Neural progenitor cell (in vitro differentiated cells): ENCODE data around the gene EPN2. TPM values are rescaled to one million over a fixed set of nuclear protein-coding genes. Genes with fewer than 3 reads are reported as not detected.

Experiments
- DNase-seq: peaks from one replicate; pipeline ENCODE4 v3.0.0-alpha.2; 2016; ENCODE audit warnings: low spot score
- H2AFZ ChIP-seq: fragments of 200-600 bp; sonication (generic); replicated peaks from 2 replicates; pipeline ENCODE4 v1.6.1; 2016; ENCODE audit warnings: antibody characterized with exemption
- H3F3A ChIP-seq: fragments of 200-600 bp; sonication (generic); 2 replicates; pipeline ENCODE4 v1.6.1; 2016; ENCODE audit warnings: antibody characterized with exemption, low read depth
- H3K27ac ChIP-seq: fragments of 200-600 bp; sonication (generic); 2 replicates; pipeline ENCODE4 v1.5.1; 2016; ENCODE audit warnings: mild to moderate bottlenecking
- H3K27me3 ChIP-seq: fragments of 200-600 bp; sonication (generic); 2 replicates; pipeline ENCODE4 v1.6.1; 2016; ENCODE audit warnings: mild to moderate bottlenecking, moderate library complexity
- H3K36me3 ChIP-seq: fragments of 200-600 bp; sonication (generic); 2 replicates; pipeline ENCODE4 v1.5.1; 2016
- H3K4me1 ChIP-seq: fragments of 200-600 bp; sonication (generic); 2 replicates; pipeline ENCODE4 v1.6.1; 2016; ENCODE audit warnings: mixed run types
- H3K4me2 ChIP-seq: fragments of 200-600 bp; sonication (generic); 2 replicates; pipeline ENCODE4 v1.6.1; 2016
- H3K4me3 ChIP-seq: fragments of 200-600 bp; sonication (generic); 2 replicates; pipeline ENCODE4 v1.5.1; 2016
- H3K79me2 ChIP-seq: fragments of 200-600 bp; sonication (generic); 2 replicates; pipeline ENCODE4 v1.6.1; 2016; ENCODE audit warnings: low read depth
- H3K9ac ChIP-seq: fragments of 200-600 bp; sonication (generic); 2 replicates; pipeline ENCODE4 v1.6.1; 2016
- H3K9me3 ChIP-seq: fragments of 200-600 bp; sonication (generic); 2 replicates; pipeline ENCODE4 v1.5.1; 2016; ENCODE audit warnings: low read depth
- H4K20me1 ChIP-seq: fragments of 200-600 bp; sonication (generic); 2 replicates; pipeline ENCODE4 v1.6.1; 2016; ENCODE audit warnings: low read depth
- H3K27ac Mint-ChIP-seq: 3 replicates; pipeline ENCODE4 v1.8.0; 2021; ENCODE audit warnings: mixed read lengths
- H3K27me3 Mint-ChIP-seq: 2 replicates; pipeline ENCODE4 v1.8.0; 2022; ENCODE audit warnings: low read depth, mild to moderate bottlenecking, inconsistent platforms, moderate library complexity, mixed read lengths; ENCODE audit not compliant: insufficient read depth
- H3K36me3 Mint-ChIP-seq: 3 replicates; pipeline ENCODE4 v1.8.0; 2021; ENCODE audit warnings: mixed read lengths
- H3K4me1 Mint-ChIP-seq: 3 replicates; pipeline ENCODE4 v1.8.0; 2021; ENCODE audit warnings: mixed read lengths
- H3K4me3 Mint-ChIP-seq: 3 replicates; pipeline ENCODE4 v1.8.0; 2021; ENCODE audit warnings: mild to moderate bottlenecking, moderate library complexity, mixed read lengths
- H3K9me3 Mint-ChIP-seq: 3 replicates; pipeline ENCODE4 v1.8.0; 2020; ENCODE audit warnings: mixed read lengths
- CTCF ChIP-seq: fragments of 200-600 bp; sonication (generic); IDR thresholded peaks from 2 replicates; pipeline ENCODE4 v1.5.1; 2017; ENCODE audit warnings: antibody characterized with exemption, mild to moderate bottlenecking
- EZH2 ChIP-seq: fragments of 200-600 bp; sonication (generic); IDR thresholded peaks from 2 replicates; pipeline ENCODE4 v1.6.1; 2017; ENCODE audit warnings: antibody characterized with exemption, mild to moderate bottlenecking, moderate library complexity
- EZH2phosphoT487 ChIP-seq: fragments of 200-600 bp; sonication (generic); IDR thresholded peaks from 2 replicates; pipeline ENCODE4 v1.6.1; 2017; ENCODE audit warnings: antibody characterized with exemption
- total RNA-seq: library from RNA; depleted of rRNA; stranded (reverse); fragments of >200 nt; gene quantifications from 2 replicates; pipeline ENCODE4 v1.2.3, GENCODE V29; 2015; ENCODE audit warnings: low replicate concordance

Gene EPN2
- total RNA-seq, 1 donor from 2014 or later: 30.5 TPM

DNA sequence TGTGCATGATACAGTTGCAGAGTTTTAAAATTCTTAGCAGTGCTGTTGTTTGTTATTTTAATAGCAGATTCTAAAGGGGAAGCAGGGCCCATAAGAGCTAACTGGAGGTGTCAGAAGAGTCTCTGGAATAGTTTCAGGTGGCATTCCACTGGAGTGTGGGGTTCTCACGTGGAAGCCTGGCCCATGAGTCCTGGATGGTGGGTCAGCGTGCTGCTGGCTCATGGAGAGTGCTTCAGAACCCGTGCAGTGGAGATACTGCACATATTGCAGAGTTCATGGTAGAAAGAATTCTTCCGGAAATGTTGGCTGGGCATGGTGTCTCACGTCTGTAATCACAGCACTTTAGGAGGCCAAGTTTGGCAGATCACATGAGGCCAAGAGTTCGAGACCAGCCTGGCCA lies 81.4 kb downstream of the EPN2 start:
- Histone ChIP-seq H2AFZ (no peak overlapping the region), H3K9ac (no peak overlapping the region), H3F3A (peaks cover 11% of the 10 kb centered on the region), H3K4me2 (no peak overlapping the region), H4K20me1 (peaks cover 19% of the 10 kb centered on the region), H3K4me1 (peaks cover 10% of the 10 kb centered on the region), H3K36me3 (no peaks in the 10 kb centered on the region), H3K79me2 (no peaks in the 10 kb centered on the region), H3K4me3 (no peak overlapping the region), H3K27me3 (no peaks in the 10 kb centered on the region), H3K27ac (no peak overlapping the region), H3K9me3 (no peaks in the 10 kb centered on the region)
- DNase-seq: no peak
- Mint-ChIP-seq H3K4me1 (peaks cover 53% of the 10 kb centered on the region), H3K4me3 (no peak overlapping the region), H3K9me3 (no peaks in the 10 kb centered on the region), H3K27me3 (peaks cover 3% of the 10 kb centered on the region), H3K36me3 (peaks cover 24% of the 10 kb centered on the region), H3K27ac (no peak overlapping the region)
- TF ChIP-seq EZH2phosphoT487: no peak
- TF ChIP-seq EZH2: no peak
- TF ChIP-seq CTCF: no peak

DNA sequence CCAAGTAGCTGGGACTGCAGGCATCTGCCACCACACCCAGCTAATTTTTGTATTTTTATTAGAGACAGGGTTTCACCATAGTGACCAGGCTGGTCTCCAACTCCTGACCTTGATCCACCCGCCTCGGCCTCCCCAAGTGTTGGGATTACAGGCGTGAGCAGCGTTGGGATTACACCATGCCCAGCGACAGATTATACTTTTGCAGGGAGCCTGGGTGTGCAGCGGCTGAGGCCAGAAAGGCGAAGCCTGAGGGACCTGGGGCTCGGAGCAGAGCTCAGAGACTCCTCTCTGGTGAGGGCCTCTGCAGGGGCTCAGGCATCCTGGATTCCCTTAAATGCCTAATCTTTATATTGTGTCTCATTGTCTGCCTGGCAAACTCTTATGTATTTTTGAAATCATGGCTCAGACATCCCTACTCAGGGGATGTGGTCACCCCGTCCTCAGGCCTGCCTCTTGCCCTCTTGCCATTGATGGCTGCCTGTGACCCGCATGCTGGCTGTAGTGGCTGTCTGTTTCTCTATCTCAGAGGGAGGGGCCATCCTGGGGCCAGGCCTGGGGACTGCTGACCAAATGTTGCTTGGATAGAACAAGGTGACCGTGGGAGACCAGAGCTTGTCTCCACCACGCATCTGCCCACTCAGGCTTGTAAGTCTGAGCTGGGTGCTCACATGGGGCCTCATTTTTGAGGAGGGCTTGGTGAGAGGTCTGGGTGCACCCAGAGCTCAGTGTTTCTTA lies 82.8 kb downstream of the EPN2 start:
- no peaks in the 10 kb centered on the region for H3K9me3 ChIP-seq
- DNase-seq: no peak
- Mint-ChIP-seq H3K27ac (peak overlapping the region; percentile 50), H3K36me3 (peaks cover 29% of the 10 kb centered on the region), H3K27me3 (peaks cover 3% of the 10 kb centered on the region), H3K9me3 (peaks cover 4% of the 10 kb centered on the region), H3K4me3 (no peak overlapping the region), H3K4me1 (peaks cover 44% of the 10 kb centered on the region)
- H3K27me3 ChIP-seq: no peaks in the 10 kb centered on the region
- peaks cover 10% of the 10 kb centered on the region for H3K4me1 ChIP-seq
- H2AFZ ChIP-seq: no peak overlapping the region
- H3K79me2 ChIP-seq: no peaks in the 10 kb centered on the region
- TF ChIP-seq EZH2: no peak
- TF ChIP-seq CTCF: no peak
- no peak for TF ChIP-seq EZH2phosphoT487
- no peak overlapping the region for H3K9ac ChIP-seq
- peaks cover 19% of the 10 kb centered on the region for H4K20me1 ChIP-seq
- peaks cover 11% of the 10 kb centered on the region for H3F3A ChIP-seq
- no peak overlapping the region for H3K27ac ChIP-seq
- H3K4me3 ChIP-seq: no peak overlapping the region
- H3K36me3 ChIP-seq: peaks cover 5% of the 10 kb centered on the region
- H3K4me2 ChIP-seq: no peak overlapping the region

- H4K20me1 ChIP-seq: peaks cover 19% of the 10 kb centered on the region
- Mint-ChIP-seq H3K36me3 (peaks cover 30% of the 10 kb centered on the region), H3K27me3 (peaks cover 3% of the 10 kb centered on the region), H3K27ac (no peak overlapping the region), H3K4me3 (no peak overlapping the region), H3K4me1 (peaks cover 37% of the 10 kb centered on the region), H3K9me3 (peaks cover 11% of the 10 kb centered on the region)
- H2AFZ ChIP-seq: no peak overlapping the region
- DNase-seq: no peak
- H3K9me3 ChIP-seq: peaks cover 8% of the 10 kb centered on the region
- H3K79me2 ChIP-seq: no peaks in the 10 kb centered on the region
- H3F3A ChIP-seq: peaks cover 11% of the 10 kb centered on the region
- no peak overlapping the region for H3K4me3 ChIP-seq
- no peaks in the 10 kb centered on the region for H3K27me3 ChIP-seq
- peaks cover 10% of the 10 kb centered on the region for H3K4me1 ChIP-seq
- H3K9ac ChIP-seq: no peak overlapping the region
- no peak overlapping the region for H3K4me2 ChIP-seq
- H3K36me3 ChIP-seq: peaks cover 11% of the 10 kb centered on the region
- TF ChIP-seq EZH2phosphoT487: no peak
- TF ChIP-seq CTCF: no peak
- no peak for TF ChIP-seq EZH2
- no peak overlapping the region for H3K27ac ChIP-seq
Measured at GRCh38 chr17:19320876-19321275, 83.7 kb downstream of the EPN2 start.
